Measurements from ENCODE around the gene NYNRIN. TPM values are rescaled to one million over a fixed set of nuclear protein-coding genes. Genes with fewer than 3 reads are reported as not detected.

The NYNRIN gene
- total and polyA plus RNA-seq, 10 of the 15 experiments (the other 5 are each of a cell fraction or from before 2014, with no cell fraction given): under 0.01 to 0.15 (median 0.01) TPM; not detected in 5

DNA sequence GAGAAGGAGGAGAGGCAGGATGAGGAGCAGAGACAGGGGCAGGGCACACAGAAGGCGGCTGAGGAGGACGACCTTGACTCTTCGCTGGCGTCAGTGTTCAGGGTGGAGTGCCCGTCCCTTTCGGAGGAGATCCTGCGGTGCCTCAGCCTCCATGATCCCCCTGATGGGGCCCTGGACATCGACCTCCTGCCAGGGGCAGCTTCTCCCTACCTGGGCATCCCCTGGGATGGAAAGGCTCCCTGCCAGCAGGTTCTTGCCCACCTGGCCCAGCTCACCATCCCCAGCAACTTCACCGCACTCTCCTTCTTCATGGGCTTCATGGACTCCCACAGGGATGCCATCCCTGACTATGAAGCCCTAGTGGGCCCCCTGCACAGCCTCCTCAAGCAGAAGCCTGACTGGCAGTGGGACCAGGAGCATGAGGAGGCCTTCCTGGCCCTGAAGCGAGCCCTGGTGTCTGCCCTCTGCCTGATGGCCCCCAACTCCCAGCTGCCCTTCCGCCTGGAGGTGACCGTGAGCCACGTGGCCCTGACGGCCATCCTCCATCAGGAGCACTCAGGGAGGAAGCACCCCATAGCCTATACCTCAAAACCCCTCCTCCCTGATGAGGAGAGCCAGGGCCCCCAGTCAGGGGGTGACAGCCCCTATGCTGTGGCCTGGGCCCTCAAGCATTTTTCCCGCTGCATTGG lies 16.1 kb downstream of the NYNRIN start (continued):
- TF ChIP-seq HDAC6 (IDR thresholded peaks at IDR 0.05; ENCODE audit: unreplicated experiment) (no peak), TCF7 (IDR thresholded peaks at IDR 0.05; ENCODE audit: borderline replicate concordance) (no peak), IRF5 (IDR thresholded peaks at IDR 0.05; ENCODE audit: borderline replicate concordance) (no peak), LARP7 (IDR thresholded peaks at IDR 0.05) (no peak), BHLHE40 (IDR thresholded peaks at IDR 0.05; ENCODE audit: borderline replicate concordance in 1 of 2, low read depth in 2 of 2, low read length in 1 of 2) (no peak)

- ATAC-seq (no peak), FAIRE-seq (no peak), DNase-seq (ENCODE audit: low read depth, low spot score) (no peak)
- SMC1A ChIA-PET (ENCODE audit: uncharacterized antibody, unreplicated experiment): no interaction called here
- H2AFZ ChIP-seq (ENCODE audit: control insufficient read depth, low read depth, low read length): no peak overlapping the region
- in situ Hi-C loops (cut with MboI) (no loop called here), intact Hi-C loops (cut with micrococcal nuclease; ENCODE audit: unreplicated experiment) (no loop called here)
- H3K4me1 ChIP-seq (ENCODE audit: control insufficient read depth, insufficient read depth, low read length): no peaks in the 10 kb centered on the region
- no peak overlapping the region for H3K27ac ChIP-seq (ENCODE audit: control insufficient read depth, insufficient read depth)
- H3K27me3 ChIP-seq (replicated peaks in 1 of 2; ENCODE audit: control insufficient read depth in 2 of 2, insufficient read depth in 2 of 2, low read length in 1 of 2): peaks cover 0 to under 1% of the 10 kb centered on the region in 2 experiments; a peak in 3 of 4 replicates
- H4K20me1 ChIP-seq (ENCODE audit: control insufficient read depth, insufficient read depth): no peaks in the 10 kb centered on the region
- H3K4me3 ChIP-seq: no peak overlapping the region
- POLR2A ChIA-PET: interaction anchor here (1.0 kb wide), 1 partner anchor 14 kb away, joined by 3 read pairs; the partner anchor contains the start of gene KHNYN
- BruUV-seq (replicated peaks): no TSS peak
- H3K9ac ChIP-seq (ENCODE audit: control insufficient read depth, insufficient read depth, low read length): no peak overlapping the region
- CTCF ChIA-PET: no interaction called here
- no peaks in the 10 kb centered on the region for H3K9me3 ChIP-seq (replicated peaks; ENCODE audit: control insufficient read depth, insufficient read depth, low read length)
- RAD21 ChIA-PET (ENCODE audit: unreplicated experiment): no interaction called here
- no peaks in the 10 kb centered on the region for H3K36me3 ChIP-seq (ENCODE audit: control insufficient read depth in 2 of 2, insufficient read depth in 2 of 2, low read length in 1 of 2)
- 68% methylated on average over 25 of the region's 25 CpGs for WGBS (ENCODE audit: insufficient coverage, insufficient replicate concordance, low lambda C conversion rate, missing lambda C conversion rate)
- no peak overlapping the region for H3K4me2 ChIP-seq (ENCODE audit: control insufficient read depth, insufficient read depth)
- no peaks in the 10 kb centered on the region for H3K79me2 ChIP-seq (ENCODE audit: control insufficient read depth, insufficient read depth, low read length)
- TF ChIP-seq MEF2A (IDR thresholded peaks at IDR 0.05; ENCODE audit: insufficient read depth, low read depth, low read length): no peak
- no peak for TF ChIP-seq MYB (IDR thresholded peaks at IDR 0.05; ENCODE audit: borderline replicate concordance, low read depth, low read length)
- TF ChIP-seq MYC (IDR thresholded peaks at IDR 0.05; ENCODE audit: insufficient read depth, insufficient read length, insufficient replicate concordance, low read length, severe bottlenecking): no peak
- TF ChIP-seq, protein P1, sequence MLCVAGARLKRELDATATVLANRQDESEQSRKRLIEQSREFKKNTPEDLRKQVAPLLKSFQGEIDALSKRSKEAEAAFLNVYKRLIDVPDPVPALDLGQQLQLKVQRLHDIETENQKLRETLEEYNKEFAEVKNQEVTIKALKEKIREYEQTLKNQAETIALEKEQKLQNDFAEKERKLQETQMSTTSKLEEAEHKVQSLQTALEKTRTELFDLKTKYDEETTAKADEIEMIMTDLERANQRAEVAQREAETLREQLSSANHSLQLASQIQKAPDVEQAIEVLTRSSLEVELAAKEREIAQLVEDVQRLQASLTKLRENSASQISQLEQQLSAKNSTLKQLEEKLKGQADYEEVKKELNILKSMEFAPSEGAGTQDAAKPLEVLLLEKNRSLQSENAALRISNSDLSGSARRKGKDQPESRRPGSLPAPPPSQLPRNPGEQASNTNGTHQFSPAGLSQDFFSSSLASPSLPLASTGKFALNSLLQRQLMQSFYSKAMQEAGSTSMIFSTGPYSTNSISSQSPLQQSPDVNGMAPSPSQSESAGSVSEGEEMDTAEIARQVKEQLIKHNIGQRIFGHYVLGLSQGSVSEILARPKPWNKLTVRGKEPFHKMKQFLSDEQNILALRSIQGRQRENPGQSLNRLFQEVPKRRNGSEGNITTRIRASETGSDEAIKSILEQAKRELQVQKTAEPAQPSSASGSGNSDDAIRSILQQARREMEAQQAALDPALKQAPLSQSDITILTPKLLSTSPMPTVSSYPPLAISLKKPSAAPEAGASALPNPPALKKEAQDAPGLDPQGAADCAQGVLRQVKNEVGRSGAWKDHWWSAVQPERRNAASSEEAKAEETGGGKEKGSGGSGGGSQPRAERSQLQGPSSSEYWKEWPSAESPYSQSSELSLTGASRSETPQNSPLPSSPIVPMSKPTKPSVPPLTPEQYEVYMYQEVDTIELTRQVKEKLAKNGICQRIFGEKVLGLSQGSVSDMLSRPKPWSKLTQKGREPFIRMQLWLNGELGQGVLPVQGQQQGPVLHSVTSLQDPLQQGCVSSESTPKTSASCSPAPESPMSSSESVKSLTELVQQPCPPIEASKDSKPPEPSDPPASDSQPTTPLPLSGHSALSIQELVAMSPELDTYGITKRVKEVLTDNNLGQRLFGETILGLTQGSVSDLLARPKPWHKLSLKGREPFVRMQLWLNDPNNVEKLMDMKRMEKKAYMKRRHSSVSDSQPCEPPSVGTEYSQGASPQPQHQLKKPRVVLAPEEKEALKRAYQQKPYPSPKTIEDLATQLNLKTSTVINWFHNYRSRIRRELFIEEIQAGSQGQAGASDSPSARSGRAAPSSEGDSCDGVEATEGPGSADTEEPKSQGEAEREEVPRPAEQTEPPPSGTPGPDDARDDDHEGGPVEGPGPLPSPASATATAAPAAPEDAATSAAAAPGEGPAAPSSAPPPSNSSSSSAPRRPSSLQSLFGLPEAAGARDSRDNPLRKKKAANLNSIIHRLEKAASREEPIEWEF (IDR thresholded peaks at IDR 0.05; ENCODE audit: insufficient replicate concordance, low read depth, low read length): no peak
- TF ChIP-seq EZH2 (IDR thresholded peaks at IDR 0.05; ENCODE audit: borderline replicate concordance, control insufficient read depth, low read depth, low read length): no peak
- TF ChIP-seq BRCA1 (IDR thresholded peaks at IDR 0.05; ENCODE audit: low read depth, low read length): no peak
- TF ChIP-seq KLF5 (IDR thresholded peaks at IDR 0.05; ENCODE audit: partially characterized antibody): no peak
- no peak for TF ChIP-seq RAD51 (IDR thresholded peaks at IDR 0.05)
Observed at GRCh38 chr14:24415421-24416253, 16.8 kb downstream of the NYNRIN start.
